ENCODE results near the gene ANAPC2.

The ANAPC2 gene

DNA sequence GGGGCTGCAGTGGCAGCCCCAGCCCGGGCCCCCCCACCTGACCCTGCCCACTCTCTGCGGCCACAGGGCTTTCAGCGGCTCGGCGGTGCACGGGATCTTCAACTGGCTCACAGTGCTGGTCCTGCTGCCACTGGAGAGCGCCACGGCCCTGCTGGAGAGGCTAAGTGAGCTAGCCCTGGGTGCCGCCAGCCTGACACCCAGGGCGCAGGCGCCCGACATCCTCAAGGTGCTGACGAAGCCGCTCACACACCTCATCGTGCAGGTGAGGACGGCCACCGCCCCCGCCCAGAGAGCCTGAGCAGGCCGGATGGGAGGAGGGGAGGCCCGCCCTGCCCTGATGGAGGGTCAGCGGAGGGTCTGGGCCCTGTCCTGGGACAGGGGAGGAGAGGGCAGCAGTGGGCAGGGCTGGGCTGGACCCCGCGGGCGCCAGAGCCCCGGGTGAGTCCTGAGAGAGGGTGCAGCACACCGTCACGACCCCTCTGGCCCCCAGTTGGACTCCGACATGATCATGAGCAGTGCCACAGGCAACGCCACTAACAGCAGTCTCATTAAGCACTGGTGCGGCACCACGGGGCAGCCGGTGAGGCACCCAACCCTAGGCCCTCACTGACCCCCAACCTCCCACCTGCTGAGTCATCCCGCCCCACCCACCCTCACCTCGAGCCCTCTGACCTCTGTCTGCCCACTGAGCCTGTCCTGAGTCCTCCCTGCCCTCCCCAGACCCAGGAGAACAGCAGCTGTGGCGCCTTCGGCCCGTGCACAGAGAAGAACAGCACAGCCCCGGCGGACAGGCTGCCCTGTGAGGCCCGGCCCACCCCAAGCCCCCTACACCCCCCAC lies 45.0 kb upstream of the ANAPC2 start:
- DNase-seq (ENCODE audit: low spot score), result no peak
- Histone ChIP-seq H3K4me3 (no peak overlapping the region), H3K27ac (no peak overlapping the region)
- TF ChIP-seq, protein P1, sequence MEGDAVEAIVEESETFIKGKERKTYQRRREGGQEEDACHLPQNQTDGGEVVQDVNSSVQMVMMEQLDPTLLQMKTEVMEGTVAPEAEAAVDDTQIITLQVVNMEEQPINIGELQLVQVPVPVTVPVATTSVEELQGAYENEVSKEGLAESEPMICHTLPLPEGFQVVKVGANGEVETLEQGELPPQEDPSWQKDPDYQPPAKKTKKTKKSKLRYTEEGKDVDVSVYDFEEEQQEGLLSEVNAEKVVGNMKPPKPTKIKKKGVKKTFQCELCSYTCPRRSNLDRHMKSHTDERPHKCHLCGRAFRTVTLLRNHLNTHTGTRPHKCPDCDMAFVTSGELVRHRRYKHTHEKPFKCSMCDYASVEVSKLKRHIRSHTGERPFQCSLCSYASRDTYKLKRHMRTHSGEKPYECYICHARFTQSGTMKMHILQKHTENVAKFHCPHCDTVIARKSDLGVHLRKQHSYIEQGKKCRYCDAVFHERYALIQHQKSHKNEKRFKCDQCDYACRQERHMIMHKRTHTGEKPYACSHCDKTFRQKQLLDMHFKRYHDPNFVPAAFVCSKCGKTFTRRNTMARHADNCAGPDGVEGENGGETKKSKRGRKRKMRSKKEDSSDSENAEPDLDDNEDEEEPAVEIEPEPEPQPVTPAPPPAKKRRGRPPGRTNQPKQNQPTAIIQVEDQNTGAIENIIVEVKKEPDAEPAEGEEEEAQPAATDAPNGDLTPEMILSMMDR (IDR thresholded peaks at IDR 0.05), result no peak

DNA sequence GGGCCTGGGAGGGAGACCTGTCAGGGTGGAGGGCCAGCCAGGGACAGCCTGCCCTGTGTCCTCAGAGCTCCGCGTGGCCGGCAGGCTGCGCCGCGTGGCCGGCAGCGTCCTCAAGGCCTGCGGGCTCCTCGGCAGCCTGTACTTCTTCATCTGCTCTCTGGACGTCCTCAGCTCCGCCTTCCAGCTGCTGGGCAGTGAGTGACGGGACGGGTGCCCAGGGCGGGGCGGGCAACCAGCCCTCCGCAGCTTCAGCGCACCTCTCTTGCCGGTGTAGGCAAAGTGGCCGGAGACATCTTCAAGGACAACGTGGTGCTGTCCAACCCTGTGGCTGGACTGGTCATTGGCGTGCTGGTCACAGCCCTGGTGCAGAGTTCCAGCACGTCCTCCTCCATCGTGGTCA lies 44.1 kb upstream of the ANAPC2 start:
- no peak for DNase-seq (ENCODE audit: low spot score)
- TF ChIP-seq, protein P1 (IDR thresholded peaks at IDR 0.05), result no peak
- no peak overlapping the region for H3K4me3 ChIP-seq
- no peak overlapping the region for H3K27ac ChIP-seq

DNA sequence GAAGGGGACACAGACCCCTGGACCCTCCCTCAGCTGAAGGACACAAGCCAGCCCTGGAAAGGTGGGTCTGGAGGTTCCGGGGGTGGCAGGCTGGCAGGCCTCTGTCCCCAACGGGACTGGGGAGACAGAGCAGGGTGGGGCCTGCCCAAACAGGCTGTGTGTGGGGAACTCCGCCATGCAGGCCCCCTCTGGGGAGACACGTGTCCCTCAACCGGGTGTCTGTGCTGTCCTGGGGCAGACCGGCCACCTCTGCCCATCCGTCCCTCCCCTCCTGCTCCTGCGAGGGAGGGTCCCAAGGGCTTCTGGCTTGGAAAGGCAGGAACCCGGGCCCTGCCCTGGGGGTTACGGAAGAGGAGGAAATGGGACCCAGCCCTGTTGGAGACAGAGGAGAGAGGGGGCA lies 43.7 kb upstream of the ANAPC2 start:
- DNase-seq (ENCODE audit: low spot score), result no peak
- no peak overlapping the region for H3K27ac ChIP-seq
- H3K4me3 ChIP-seq, result no peak overlapping the region
- TF ChIP-seq, protein P1 (IDR thresholded peaks at IDR 0.05), result no peak

DNA sequence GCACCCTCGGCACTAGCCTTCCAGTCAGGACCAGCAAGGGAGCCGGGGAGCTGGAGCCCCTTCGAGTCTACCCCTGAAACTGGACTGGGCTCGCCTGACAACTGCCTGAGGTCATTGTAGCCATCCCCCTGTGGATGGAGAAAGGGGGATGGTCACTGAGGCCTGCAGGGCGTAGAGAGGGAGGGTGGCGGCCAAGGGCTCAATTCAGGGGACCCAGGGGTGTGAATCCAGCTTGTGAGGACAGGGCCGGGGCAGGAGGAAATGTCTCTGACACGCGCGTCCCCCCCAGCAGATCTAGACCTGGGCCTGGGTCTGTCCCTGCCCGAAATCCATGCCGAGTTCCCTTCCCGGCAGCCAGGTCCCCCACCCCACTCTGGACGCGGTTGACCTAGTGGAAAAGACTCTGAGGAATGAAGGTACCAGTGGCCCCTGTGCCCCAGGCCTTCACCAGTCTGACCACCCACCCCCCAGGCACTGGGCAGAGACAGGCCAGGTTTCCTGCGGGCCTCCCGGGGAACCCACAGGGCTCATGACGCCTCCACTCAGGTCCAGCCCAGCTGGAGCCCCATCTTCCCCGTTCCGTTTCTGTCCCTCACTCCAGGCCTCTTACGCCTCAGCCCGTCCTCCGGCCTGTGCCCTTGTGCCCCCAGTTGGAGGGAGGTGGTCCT lies 43.1 kb upstream of the ANAPC2 start:
- no peak overlapping the region for H3K27ac ChIP-seq
- TF ChIP-seq, protein P1 (IDR thresholded peaks at IDR 0.05), result no peak
- DNase-seq (ENCODE audit: low spot score), result no peak
- H3K4me3 ChIP-seq, result no peak overlapping the region

DNA sequence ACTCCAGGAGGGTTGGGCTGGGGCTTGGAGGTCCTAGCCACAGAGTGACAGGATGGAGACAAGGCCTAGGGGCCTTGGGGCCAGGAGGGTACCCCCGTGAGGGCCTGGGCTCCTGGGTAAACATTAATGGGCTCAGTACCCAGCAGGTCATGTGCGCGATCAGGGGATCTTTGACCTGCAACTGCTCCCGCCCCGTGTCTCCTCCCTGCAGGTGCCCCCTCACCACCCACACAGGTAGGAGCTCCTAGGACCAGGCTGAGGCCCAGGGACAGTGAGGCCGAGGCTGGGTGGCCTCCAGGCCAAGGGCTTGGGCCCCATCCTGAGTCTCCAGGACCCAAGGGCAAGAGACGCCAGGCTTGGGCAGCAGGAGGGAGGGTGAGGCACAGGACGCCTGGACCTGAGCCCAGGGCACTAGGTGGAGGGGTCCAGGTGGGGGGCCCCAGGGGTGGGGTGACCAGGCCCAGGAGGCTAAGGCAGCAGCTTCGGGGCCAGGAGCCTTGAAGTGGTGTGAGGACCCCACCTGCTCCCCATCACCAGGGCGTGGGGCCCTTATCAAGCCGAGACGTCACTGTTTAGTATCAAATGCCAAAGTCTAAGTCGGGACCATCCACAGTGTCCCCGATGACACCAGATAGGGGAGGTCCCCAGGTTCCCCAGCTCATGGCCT lies 42.5 kb upstream of the ANAPC2 start, which contains the start of gene SLC34A3:
SLC34A3 (plus strand) TSS at position 197 of the 667 bp plus-strand sequence. CDS start 802 bp downstream, outside the sequence.
- no peak for DNase-seq (ENCODE audit: low spot score)
- TF ChIP-seq, protein P1 (IDR thresholded peaks at IDR 0.05), result no peak
- no peak within 1 kb of the TSS for H3K4me3 ChIP-seq
- H3K27ac ChIP-seq, result no peak within 1 kb of the TSS

DNA sequence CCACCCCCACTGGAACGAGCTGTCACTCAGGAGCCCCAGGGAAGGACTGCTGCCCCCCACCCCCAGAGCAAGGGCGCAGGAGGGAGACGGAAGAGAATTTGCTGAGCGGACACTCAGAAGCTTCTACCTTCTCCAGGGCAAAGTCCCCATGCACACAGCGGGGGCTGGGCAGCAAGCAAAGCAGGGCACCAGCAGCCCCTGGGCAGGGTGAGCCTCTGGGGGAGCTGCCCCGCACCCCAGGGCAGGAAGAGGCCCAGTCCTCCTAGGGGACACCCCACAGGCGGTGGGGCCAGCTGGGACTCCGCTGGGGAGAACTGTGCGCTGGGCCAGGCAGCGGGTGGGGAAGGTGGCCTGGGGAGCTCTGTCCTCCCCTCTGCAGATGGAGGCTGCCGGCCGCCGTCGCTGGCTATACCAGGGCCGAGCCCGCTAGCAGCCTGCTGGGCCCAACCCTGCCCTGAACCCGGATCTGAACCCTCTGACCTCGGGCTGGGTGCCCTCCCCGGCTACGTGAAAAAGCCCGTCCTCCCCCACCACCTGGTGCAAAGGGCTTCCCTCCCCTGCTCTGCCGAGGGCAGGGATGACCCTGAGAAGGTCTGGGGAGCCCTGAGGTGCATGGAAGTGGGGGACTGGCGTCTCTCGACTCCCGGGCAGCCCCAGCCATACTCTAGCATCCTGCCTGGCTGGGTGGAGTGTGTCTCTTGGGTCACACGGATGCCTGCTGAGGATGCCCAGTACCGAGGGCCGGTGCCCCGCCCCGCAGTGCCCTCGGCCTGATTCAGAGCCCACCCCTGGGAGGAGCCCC lies 41.7 kb upstream of the ANAPC2 start:
- DNase-seq (ENCODE audit: low spot score), result no peak
- TF ChIP-seq, protein P1 (IDR thresholded peaks at IDR 0.05), result no peak
- no peak overlapping the region for H3K4me3 ChIP-seq
- no peak overlapping the region for H3K27ac ChIP-seq
